HG03439 (cell line): Measurements from ENCODE around the gene PDSS1.

ENCODE experiments used
- ATAC-seq: cut with Tn5 transposase; IDR thresholded peaks from one replicate; pipeline ENCODE4 v1.9.1; 2021; ENCODE audit warnings: mild to moderate bottlenecking, moderate library complexity; ENCODE audit not compliant: unreplicated experiment

Gene PDSS1

GRCh38 chr10:26792758-26793495 is 95.4 kb downstream of the PDSS1 start:
- no peak for ATAC-seq
